CD4-positive, alpha-beta T cell treated with Interleukin-6 at 100 ng/mL for 8 hours (primary cell): ENCODE results near the gene SPEM3.
A peak's percentile ranks its signal among the peaks of the same experiment; 100 is the strongest.

Experiments used
- DNase-seq: peaks from one replicate; pipeline ENCODE4 v3.0.0-alpha.2; 2020; ENCODE audit warnings: mixed read lengths, low spot score

Gene SPEM3

DNA sequence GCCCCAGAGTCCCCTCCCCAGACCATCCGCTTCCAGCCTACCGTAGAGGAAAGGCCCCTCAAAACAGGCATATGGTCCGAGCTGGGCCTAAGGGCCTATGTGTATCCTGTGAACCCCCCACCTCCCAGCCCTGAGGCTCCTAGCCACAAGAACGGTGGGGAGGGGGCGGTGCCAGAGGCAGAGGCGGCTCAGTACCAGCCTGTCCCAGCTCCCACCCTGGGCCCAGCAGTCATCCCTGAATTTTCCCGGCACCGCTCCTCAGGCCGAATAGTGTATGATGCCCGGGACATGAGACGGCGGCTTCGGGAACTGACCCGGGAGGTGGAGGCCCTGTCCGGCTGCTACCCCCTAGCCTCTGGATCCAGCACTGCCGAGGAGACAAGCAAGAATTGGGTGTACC is 7.5 kb upstream of the SPEM3 start:
- DNase-seq = no peak

DNA sequence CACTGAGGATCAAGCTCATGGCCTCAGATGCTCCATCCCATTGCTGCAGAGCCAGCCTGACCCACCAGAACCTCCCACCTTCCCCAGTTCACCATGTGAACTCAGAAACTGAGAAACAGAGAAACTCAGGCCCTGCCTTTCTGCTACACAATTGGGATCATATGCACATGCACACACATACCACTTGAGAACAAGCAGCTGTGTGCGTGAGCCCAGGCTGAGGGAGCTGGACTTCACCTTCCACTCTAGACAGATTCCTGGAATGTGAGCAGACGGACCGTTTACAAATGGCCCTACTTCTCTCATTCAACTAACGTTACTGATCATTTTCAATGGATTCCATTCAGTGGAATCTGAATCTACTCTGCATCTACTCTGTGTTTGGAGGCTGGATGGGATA is 5.0 kb upstream of the SPEM3 start:
- DNase-seq = no peak

DNA sequence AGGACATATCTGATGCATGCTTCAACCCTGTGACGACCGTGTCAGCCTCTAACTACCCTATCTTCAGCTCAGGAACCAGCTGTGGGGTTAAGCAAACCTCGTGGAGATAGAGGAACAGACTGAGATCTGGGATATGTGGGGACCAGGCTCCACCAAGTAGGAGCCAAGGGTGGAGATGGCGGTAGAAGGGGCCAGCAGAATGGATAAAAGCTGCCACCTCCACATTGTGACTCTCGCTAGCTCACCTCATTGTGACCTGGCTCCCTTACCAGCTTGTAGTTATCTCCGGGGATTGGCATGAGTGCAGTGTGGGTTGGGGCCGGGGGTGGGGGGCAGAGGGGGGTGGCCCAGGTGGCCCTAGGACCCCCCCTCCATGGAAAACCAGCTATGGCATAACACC is 3.3 kb upstream of the SPEM3 start, which contains the start of gene SPEM2:
Gene SPEM2 (plus strand): TSS at position 301 of the 400 bp plus-strand sequence. CDS start 73 bp downstream, at position 374.
- DNase-seq = no peak

DNA sequence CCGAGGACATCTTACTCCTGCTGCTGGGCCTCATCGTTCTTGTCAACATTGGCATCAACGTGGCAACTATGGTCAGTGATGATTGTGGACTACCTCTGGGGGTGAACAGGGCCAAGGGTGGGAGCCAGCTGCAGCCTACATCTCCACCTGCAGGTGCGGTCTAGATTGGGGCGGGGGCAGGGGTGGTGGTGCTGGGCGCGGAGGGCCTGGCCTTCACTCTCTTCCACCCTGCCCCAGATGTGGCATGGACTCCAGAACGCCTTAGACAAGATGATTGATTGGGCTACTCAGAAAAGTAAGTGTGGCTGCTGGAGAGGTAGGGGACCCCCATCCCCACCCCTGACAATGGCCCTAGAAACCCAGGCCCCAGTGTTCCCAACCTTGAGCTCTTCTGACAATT is 2.9 kb upstream of the SPEM3 start:
- DNase-seq = no peak

DNA sequence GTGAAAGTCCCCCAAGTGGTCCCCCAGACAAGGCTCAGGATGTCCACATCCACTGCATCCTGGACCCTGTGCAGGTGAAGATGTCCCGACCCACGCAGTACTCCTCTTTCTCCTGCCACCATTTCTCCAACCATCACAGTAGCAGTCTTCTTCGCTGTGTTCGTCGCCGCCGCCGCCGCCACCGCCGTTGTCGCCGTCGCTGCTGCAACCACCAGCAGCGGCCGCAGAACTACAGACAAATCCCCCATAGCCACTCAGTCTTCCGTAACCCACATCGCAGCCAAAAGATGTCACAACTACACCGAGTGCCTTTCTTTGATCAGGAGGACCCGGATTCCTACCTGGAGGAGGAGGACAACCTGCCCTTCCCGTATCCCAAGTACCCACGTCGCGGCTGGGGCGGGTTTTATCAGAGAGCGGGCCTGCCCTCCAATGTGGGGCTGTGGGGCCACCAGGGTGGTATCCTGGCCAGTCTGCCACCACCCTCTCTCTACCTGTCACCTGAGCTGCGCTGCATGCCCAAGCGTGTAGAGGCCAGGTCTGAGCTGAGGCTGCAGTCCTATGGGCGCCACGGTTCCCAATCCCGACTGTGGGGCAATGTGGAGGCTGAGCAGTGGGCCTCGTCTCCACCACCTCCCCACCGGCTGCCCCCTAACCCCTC is 2.3 kb upstream of the SPEM3 start:
- no peak for DNase-seq

- DNase-seq = no peak
These were observed 1.7 kb upstream of the SPEM3 start for GRCh38 chr17:7426896-7427489.

GRCh38 chr17:7427549-7427948 is 1.1 kb upstream of the SPEM3 start:
- no peak for DNase-seq

DNA sequence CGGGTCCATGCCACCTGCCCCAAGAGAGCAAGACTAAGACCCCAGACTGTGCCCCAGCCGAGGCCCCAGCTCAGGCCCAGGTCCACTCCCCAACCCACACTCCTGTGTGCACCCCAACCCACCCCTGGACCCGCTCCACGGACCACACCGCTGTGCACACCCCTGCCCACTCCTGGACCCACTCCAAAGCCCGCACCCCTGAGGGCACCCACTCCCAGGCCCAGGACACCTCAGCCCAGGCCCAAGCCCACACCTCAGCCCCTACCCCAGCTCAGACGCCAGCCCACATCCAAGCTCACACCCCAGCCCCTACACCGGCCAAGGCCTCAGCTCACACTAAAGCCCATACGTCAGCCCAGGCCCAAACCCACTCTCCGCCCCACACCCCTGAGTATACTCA is 1.1 kb downstream of the SPEM3 start:
- no peak for DNase-seq

GRCh38 chr17:7431231-7431630 is 2.6 kb downstream of the SPEM3 start:
- DNase-seq = no peak

GRCh38 chr17:7432296-7432695 is 3.6 kb downstream of the SPEM3 start:
- no peak for DNase-seq

DNA sequence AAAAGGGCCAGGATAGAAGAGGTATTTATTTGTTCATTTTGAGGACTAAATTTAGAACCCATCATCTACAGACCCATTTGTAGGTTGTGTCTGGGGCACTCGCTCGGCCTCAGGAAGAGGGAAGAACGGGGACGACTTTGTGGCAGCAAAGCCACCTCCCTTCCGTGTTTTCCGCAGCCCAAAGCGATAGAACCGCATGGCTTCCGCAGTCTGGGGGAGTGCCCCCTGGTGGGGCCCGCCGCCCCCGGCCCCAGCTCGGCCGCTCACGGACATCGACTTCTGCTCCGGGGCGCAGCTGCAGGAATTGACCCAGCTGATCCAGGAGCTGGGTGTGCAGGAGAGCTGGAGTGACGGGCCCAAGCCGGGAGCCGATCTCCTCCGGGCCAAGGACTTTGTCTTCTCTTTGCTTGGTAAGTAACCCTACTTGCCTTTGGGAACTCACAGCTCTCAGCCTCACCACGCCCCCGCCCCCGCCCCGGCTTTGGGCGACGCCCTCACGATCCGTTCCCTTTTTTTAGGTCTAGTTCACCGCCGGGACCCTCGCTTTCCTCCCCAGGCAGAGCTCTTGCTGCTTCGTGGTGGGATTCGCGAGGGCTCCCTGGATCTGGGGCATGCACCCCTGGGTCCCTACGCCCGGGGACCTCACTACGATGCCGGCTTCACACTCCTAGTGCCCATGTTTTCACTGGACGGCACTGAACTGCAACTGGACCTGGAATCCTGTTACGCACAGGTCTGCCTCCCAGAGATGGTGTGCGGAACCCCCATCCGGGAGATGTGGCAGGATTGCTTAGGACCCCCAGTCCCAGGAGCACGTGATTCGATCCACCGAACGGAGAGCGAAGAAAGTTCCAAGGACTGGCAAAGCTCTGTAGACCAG is 7.3 kb downstream of the SPEM3 start:
- DNase-seq = peak; percentile 50

GRCh38 chr17:7436556-7437368 is 8.1 kb downstream of the SPEM3 start:
- peak; percentile 79 for DNase-seq

GRCh38 chr17:7437369-7437863 is 8.8 kb downstream of the SPEM3 start:
- DNase-seq = no peak

- peak; percentile 54 for DNase-seq
These were observed 9.4 kb downstream of the SPEM3 start for GRCh38 chr17:7437950-7438614.

DNA sequence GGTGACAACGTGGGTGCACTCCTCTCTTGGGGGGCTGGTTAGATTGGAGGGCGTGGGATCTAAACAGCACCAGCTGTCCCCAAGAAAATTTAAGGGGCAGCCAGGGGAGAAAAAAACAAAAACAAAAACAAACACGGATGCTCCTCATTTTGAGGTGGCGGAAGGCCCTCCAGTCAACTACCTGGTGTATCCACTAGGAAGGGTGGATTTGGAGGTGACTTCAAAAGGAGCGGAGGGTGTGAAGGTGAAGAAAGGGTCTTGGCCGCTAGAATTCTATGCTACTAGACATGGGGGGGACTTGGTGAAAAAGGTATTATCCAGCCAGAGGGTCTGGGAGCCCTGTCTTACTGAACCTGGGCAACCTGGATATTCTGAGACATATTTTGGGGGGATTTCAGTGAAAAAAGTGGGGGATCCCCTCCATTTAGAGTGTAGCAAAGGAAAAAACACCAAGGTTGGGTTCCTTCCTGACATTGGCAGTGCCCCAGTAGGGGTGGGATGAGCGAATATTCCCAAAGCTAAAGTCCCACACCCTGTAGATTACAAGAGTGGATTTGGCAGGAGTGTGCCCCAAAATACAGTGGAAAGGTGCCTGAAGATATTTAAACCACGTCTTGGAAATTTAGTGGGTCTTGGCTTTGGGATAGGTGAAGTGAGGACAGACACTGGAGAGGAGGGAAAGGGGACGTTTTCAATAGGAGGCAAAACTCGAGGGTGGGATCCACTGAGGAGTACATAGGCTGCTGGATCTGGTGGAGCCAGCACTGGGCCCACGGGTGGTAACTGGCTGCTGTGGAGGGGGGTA is 10.2 kb downstream of the SPEM3 start:
- DNase-seq = no peak

- no peak for DNase-seq
These were observed 10.9 kb downstream of the SPEM3 start, which contains the start of gene FGF11 for GRCh38 chr17:7439462-7440112. Gene FGF11, plus strand, starts transcription at chr17:7439512. Its CDS starts 109 bp downstream, at chr17:7439621.

- DNase-seq = no peak
These were observed 11.6 kb downstream of the SPEM3 start for GRCh38 chr17:7440113-7440833.

GRCh38 chr17:7440834-7441195 is 12.2 kb downstream of the SPEM3 start:
- no peak for DNase-seq

GRCh38 chr17:7441266-7441665 is 12.6 kb downstream of the SPEM3 start:
- DNase-seq = no peak
